HG03103 (cell line): ENCODE measurements around the gene CALML3.
"Not testable (repeated sequence)": the region's sequence is repeated elsewhere in the genome, so short reads cannot be mapped to it uniquely, and the experiment has no call there.

Experiments used
- ATAC-seq: cut with Tn5 transposase; IDR thresholded peaks from one replicate; pipeline ENCODE4 v1.9.1; 2021; ENCODE audit warnings: low read depth; ENCODE audit not compliant: unreplicated experiment

Gene CALML3

DNA sequence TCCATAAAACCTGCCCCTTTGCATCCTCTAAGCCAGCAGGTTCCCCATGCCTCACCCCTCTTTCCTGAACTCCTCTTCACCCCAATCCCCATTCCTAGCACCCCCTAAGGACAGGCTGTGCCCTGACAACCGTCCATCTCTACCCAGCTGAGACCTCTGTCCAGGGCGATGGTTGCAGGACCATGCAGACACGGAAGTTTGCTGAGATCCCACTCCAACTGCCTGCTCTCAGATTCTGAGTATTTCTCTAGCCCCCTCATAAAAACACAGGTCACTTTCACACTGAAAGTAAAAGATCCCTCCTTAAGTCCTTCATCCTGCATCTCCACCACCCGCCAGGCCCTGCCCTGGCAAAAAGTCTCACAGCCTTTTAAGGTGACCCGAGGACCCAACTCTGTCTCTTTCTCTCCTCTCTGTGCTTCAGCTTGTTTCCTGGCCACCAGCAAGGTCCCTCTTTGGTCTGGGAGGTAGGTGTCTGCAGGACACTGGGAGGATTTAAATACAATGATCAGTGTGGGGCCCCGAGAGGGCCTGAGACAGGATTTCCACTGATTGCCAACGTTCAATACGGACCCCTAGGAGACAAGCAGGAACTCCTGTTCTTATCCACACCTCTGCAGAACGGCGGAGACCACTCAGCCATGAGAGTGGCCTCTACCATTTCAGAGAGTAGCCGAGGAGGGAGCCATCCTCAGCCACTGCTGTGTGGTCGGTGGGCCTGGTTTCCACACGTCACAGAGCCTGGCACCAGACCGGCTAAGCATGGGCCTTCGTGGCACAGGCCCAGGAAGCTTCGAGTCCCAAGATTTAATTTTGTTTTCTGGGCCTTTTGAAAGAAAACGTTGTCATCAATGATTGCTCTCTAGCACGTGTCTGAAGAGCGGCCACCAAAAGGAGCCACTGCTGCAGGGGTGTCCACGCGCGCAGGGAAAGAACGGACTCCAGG lies 27.9 kb downstream of the CALML3 start:
- no peak for ATAC-seq

DNA sequence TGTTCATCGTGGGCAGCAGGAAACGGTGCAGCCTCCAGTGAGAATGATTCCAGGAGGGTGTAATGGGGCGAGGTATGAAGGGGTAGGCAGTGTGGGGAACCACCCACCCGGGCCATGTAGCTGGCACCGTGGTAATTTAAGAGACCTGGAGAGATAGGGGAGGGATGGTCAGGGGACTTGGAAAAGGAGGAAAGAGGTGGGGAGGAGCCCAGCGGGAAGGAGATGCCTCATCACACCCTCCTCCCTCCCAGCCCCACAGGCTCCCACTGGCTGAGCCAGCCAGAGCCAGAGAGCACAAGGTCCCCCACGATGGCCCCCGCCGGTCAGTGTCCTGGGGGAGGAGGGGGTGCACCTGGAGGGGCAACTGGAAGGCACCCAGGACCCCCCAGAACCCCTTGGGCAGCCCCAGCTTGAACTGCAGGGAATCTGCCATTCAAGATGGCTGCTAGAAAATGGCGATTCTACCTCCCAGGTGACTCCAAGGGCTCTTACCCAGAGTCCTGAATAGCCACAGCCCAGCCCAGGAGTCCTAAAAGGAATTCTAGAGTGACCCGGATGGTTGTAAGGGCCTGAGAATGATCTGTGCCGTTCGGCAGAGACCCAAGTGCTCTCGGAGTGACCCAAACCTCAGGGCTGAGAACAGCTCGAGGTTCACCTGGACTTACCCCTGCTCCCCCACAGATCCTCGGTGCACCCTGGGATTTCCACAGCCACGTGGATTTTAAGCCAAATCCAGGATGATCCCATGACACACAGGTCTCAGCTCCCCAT lies 28.8 kb downstream of the CALML3 start:
- no peak for ATAC-seq

DNA sequence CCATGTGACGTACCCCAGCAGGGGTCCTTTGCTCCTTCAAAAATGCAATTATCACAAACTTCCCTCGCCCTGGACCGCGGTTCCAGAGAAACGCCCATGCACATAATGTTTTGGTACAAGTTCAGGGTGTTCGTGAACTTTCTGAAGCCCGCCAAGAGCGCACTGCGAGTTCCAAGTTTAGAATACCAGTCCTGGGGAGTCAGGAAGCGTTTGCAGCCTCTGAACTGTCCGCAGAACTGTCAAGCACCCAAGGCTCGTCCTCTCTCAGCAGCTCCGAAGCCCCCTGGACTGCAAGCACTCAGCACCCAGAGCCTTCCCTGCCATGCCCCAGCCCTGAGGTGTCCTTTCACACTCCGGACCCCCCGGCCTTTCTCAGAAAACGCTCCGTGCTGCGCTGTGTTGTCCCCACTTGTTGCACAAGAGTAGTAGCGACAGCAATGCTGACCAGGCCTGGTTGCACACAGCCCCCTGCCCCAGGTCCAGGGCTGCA lies 30.3 kb downstream of the CALML3 start:
- no peak for ATAC-seq

- no peak for ATAC-seq
These were observed 31.1 kb downstream of the CALML3 start for GRCh38 chr10:5555881-5556280.

- no peak for ATAC-seq
These were observed 31.8 kb downstream of the CALML3 start for GRCh38 chr10:5556576-5556975.

DNA sequence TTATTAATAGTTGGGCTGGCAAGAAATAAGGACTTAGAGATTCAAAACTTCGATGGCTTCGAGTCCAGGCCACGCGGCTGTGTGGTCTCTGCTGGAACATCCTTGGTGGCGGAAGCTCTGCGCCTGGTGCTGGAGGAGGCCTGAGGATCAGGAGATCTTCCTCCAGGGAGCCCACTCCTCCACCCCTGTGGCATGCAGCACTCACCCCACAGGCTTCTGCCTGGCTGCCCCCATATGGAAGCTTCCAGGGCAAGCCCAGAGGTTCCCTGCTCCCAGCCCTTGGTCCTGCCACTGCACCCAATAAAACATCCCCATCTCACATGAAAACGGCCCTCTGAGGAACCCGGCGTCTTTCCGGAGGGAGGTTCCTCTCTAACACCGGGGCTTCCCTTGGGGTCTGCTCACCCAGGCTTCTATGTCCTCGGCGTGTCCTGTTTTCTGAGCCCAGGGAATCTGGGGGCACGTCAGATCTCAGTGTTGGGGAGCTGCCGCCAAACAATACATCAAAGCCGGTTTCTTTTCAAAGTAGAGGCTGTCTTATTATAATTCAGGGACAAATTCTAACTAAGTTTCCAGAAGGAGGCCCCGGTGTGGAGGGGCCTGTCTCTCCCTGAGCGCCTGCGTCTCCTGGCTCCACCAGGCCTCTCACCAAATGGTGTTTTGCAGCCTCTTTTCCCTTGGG lies 32.4 kb downstream of the CALML3 start:
- no peak for ATAC-seq

GRCh38 chr10:5557799-5558771 lies 33.3 kb downstream of the CALML3 start:
- no peak for ATAC-seq

DNA sequence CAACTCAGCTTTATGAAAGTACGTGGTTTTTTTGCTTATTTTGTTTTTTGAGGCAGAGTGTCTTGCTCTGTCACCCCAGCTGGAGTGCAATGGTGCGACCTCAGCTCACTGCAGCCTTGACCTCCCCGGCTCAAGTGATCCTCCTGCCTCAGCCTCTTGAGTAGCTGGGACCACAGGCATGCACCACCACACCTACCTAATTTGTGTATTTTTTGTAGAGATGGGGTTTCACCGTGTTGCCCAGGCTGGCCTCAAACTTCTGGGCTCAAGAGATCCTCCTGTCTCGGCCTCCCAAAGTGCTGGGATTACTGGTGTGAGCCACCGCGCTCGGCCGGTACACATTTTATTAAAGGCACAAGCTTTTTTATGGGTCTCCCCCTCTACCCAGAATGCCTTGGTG lies 34.3 kb downstream of the CALML3 start:
- not testable (repeated sequence) for ATAC-seq

DNA sequence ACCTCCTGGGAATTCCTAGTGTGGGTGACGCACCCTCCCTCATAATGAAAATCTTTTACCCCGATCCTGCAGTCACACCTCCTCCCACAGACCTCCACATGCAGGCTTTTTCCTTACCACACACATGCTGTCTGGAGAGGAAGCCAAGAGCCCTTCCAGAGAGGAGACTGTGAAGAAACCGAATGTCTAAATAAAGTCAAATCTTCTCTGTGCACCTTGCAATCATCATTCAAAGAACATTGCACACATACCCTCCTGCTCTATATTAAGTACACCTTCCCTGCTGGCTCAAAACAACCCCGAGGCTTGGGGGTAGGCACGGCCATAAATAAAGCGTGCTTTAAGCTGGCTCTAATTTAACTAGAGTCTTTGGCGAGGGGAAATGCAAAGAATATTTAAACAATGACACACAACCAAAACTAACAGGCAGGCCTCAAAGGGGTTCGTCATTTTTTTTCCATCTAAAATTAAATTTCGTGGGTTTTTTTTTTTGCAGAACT lies 34.9 kb downstream of the CALML3 start:
- no peak for ATAC-seq

- ATAC-seq, result no peak
These were observed 35.5 kb downstream of the CALML3 start for GRCh38 chr10:5560142-5560816.

DNA sequence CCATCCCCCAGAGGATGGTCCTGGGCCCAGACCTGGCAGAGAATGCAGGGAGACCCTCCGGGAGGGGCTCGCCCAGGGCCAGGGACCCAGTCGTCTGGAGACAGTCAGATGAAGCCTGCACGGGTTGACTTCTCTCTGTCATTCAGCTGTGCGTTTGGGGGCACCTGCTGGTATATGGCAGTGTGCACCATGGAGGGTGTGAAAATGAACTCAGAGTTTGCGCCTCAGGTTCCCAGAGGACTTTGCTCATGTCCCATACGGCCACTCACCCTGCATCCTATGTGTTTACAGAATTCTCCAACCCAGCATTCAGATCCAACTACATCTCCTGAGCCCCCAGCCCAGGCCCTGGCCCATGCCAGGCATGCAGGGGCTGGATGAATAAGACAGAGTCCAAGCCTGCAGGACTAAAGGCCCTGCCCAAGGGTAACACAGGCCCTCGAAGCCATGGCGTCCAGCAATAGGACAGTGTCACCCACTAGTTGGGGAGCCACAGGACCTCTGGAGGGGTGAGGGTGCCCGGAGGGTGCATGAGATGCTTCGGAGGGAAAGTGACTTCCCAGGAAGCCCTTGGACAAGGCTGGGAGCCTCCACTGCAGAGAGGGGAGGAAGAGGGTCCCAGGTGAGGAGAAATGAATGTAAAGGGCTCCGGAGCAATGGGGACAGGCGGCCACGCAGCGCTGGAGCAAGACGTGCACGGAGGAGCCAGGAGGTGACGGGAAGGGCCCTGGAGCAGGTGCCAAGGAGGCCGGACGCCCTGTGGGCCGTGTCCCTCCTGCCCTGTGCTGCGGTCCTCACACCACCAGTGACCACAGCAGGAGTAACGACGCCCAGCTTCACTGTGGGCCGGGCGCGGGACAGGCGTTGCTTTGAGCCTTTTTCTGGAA lies 36.3 kb downstream of the CALML3 start:
- no peak for ATAC-seq

GRCh38 chr10:5561704-5562645 lies 37.2 kb downstream of the CALML3 start:
- no peak for ATAC-seq

DNA sequence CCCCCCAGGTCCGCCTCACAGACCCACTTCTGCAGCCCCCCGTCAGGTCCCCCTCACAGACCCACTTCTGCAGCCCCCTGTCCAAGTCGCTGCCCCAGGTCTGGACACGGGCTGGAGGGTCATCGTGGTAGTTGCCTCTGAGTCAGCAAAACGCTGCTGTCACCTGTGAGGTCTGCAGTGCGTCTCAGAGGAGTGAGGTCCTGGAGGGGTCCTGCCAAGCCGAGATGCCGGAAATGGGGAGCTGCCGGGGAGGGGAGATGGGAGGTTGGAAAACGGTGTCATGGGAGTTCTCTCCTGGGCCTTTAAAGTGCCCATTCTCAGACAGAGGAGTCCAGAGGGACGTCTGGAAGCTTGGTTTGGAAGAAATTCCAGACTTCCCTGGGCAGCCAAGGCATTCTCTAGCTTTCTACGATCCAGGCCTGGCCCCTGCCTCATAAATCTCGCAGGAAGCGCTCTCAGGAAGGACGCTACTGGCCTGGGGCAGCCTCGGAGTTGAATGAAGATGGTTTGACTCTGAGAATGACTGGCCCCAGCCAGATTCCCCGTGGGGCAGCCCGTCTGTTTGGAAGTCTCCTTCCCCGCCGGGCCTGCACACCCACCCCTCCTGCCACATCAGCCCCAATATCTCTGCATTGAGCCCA lies 38.7 kb downstream of the CALML3 start:
- no peak for ATAC-seq

DNA sequence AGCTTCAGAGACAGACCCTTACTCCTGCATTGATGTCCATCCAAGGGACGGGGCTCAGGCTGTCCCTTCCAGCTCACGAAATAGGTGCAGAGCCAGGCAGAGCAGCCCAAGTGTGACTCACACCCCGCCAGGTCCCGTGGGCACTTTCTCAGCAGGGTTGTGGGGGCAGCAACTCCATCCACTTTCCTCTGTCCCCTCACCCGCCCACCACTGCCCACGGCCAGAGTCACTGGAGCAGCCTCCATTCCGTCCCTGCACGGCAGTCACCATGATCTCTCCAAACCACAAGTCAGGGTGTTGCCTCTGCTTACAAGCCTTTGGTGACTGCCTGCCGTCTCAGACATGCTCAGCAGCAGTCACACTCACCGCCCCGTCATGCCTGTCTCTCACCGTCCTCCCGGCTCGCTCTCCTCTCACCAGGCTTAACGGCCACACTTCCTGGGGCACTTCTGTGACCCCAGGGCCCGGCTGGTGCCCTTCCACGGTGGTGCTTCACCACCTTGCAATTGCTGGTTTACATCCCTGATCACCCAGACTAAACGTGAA lies 39.3 kb downstream of the CALML3 start:
- no peak for ATAC-seq

DNA sequence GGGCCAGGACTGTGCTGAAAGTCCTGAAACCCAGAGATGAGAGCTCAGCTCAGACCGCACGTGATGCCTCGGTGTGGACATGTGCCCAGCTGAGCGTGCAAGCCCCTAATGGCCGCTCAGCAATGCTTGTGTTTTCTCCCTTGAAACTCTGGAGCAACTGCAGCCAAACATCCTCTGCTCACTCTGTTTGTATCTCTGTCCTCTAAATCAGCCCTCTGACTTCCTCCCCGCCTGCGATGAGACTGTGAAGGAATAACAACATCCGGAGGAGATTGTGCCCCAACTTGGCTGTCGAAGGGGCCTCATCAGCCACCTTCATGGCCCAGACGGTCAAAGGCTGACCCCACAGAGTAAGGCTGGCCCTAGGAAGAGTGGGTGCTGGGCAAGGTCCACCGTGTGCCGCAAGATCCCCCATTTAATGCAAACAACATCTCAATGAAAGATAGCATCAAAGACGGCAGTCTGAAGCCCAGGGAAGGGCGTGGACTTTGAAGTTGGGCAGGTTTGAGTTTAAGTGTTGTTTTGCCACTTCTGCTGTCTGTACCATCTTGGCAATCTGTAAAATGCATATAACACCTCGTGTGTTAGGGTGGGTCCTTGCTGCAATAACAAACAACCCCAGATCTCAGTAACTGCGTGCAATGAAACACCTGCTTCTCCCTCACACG lies 39.9 kb downstream of the CALML3 start:
- no peak for ATAC-seq

GRCh38 chr10:5565205-5565545 lies 40.4 kb downstream of the CALML3 start:
- no peak for ATAC-seq
